GM10266 (cell line): ENCODE data around the gene IFNA6.

Source experiments
- DNase-seq: peaks from one replicate; pipeline ENCODE4 v3.0.0; 2012; ENCODE audit errors: extremely low spot score
- CTCF ChIP-seq: IDR thresholded peaks from 2 replicates; pipeline ENCODE4 v1.5.1; 2012; ENCODE audit warnings: mild to moderate bottlenecking, low read depth; ENCODE audit not compliant: control insufficient read depth, insufficient read depth; ENCODE audit errors: missing control alignments

The IFNA6 gene

GRCh38 chr9:21324047-21324446 is 26.6 kb downstream of the IFNA6 start:
- TF ChIP-seq CTCF = no peak
- no peak for DNase-seq

GRCh38 chr9:21322911-21323461 is 27.7 kb downstream of the IFNA6 start:
- DNase-seq = no peak
- TF ChIP-seq CTCF = no peak

- no peak for TF ChIP-seq CTCF
- DNase-seq = no peak
These were observed 30.2 kb downstream of the IFNA6 start for GRCh38 chr9:21320465-21320864.

- DNase-seq = peak; percentile 18
- peak; percentile 75 for TF ChIP-seq CTCF
These were observed 32.4 kb downstream of the IFNA6 start for GRCh38 chr9:21317956-21318923.

GRCh38 chr9:21316860-21317259 is 33.8 kb downstream of the IFNA6 start:
- no peak for DNase-seq
- no peak for TF ChIP-seq CTCF

GRCh38 chr9:21316032-21316842 is 34.5 kb downstream of the IFNA6 start:
- DNase-seq = no peak
- TF ChIP-seq CTCF = no peak
